NCI-H748 (cell line): Measurements from ENCODE around the gene C3orf62.

Experiments
- DNase-seq: peaks from one replicate; lab custom pipeline; 2025; ENCODE audit not compliant: unreplicated experiment; lab: John Stamatoyannopoulos, UW

C3orf62 gene

GRCh38 chr3:49276475-49277382, at the start of gene C3orf62:
C3orf62 (minus strand) TSS chr3:49277232; CDS start chr3:49276872, 360 bp downstream.
- no peak for DNase-seq

GRCh38 chr3:49324768-49325167, 47.7 kb upstream of the C3orf62 start:
- DNase-seq, result no peak

- no peak for DNase-seq
Measured at GRCh38 chr3:49316696-49317457, 39.8 kb upstream of the C3orf62 start.

- no peak for DNase-seq
Measured at GRCh38 chr3:49313896-49314688, 37.1 kb upstream of the C3orf62 start.

- no peak for DNase-seq
Measured at GRCh38 chr3:49311283-49311682, 34.3 kb upstream of the C3orf62 start.

GRCh38 chr3:49310677-49311076, 33.6 kb upstream of the C3orf62 start:
- no peak for DNase-seq

- no peak for DNase-seq
Measured at GRCh38 chr3:49305608-49306007, 28.6 kb upstream of the C3orf62 start.

- no peak for DNase-seq
Measured at GRCh38 chr3:49302613-49303012, 25.6 kb upstream of the C3orf62 start.

GRCh38 chr3:49300595-49300994, 23.6 kb upstream of the C3orf62 start:
- DNase-seq, result no peak

- no peak for DNase-seq
Measured at GRCh38 chr3:49298511-49298910, 21.5 kb upstream of the C3orf62 start.

- DNase-seq, result no peak
Measured at GRCh38 chr3:49296781-49297411, 19.9 kb upstream of the C3orf62 start.

GRCh38 chr3:49295489-49296058, 18.5 kb upstream of the C3orf62 start:
- DNase-seq, result peak; percentile 12

GRCh38 chr3:49294343-49294742, 17.3 kb upstream of the C3orf62 start:
- no peak for DNase-seq

- no peak for DNase-seq
Measured at GRCh38 chr3:49283997-49284396, 7.0 kb upstream of the C3orf62 start.

- no peak for DNase-seq
Measured at GRCh38 chr3:49279376-49279775, 2.3 kb upstream of the C3orf62 start.

- DNase-seq, result no peak
Measured at GRCh38 chr3:49278548-49278947, 1.5 kb upstream of the C3orf62 start.

- no peak for DNase-seq
Measured at GRCh38 chr3:49277383-49277775, 347 bp upstream of the C3orf62 start.

- no peak for DNase-seq
Measured at GRCh38 chr3:49273825-49274532, 3.1 kb downstream of the C3orf62 start.

- DNase-seq, result no peak
Measured at GRCh38 chr3:49271047-49271446, 6.0 kb downstream of the C3orf62 start.

- no peak for DNase-seq
Measured at GRCh38 chr3:49270156-49270500, 6.9 kb downstream of the C3orf62 start.
